Upper lobe of left lung (tissue), 6 donors: ENCODE measurements around the gene GLYATL1B. TPM values are rescaled to one million over a fixed set of nuclear protein-coding genes. Genes with fewer than 3 reads are reported as not detected.
A peak's percentile ranks its signal among the peaks of the same experiment; 100 is the strongest.
"Not testable (repeated sequence)": the region's sequence is repeated elsewhere in the genome, so short reads cannot be mapped to it uniquely, and the experiment has no call there.

Experiments used
- ATAC-seq, 2 donors: fragments of 200-7000 bp; cut with Tn5 transposase; one replicate each; pipeline ENCODE4 v1.9.1; 2022; ENCODE audit warnings: mild to moderate bottlenecking in 2 of 2, moderate library complexity in 2 of 2; ENCODE audit not compliant: low FRiP score in 2 of 2
- DNase-seq, 2 donors: peaks; one replicate each; pipeline ENCODE4 v3.0.0-alpha.2; 2019 to 2020
- H3K27ac ChIP-seq, 4 donors: fragments of 200-600 bp; sonication (generic); one replicate each; pipeline ENCODE4 v1.5.1; 2016 to 2019
- H3K27me3 ChIP-seq, 4 donors: fragments of 200-600 bp; sonication (generic); one replicate each; pipeline ENCODE4 v1.5.1; 2017 to 2019
- H3K36me3 ChIP-seq, 4 donors: fragments of 200-600 bp; sonication (generic); one replicate each; pipeline ENCODE4 v1.5.1; 2016 to 2019
- H3K4me1 ChIP-seq, 4 donors: fragments of 200-600 bp; sonication (generic); one replicate each; pipeline ENCODE4 v1.5.1; 2018 to 2019
- H3K4me3 ChIP-seq, 4 donors: fragments of 200-600 bp; sonication (generic); one replicate each; pipeline ENCODE4 v1.5.1; 2017 to 2019; ENCODE audit warnings: mild to moderate bottlenecking in 2 of 4, moderate library complexity in 1 of 4
- H3K9me3 ChIP-seq, 4 donors: fragments of 200-600 bp; sonication (generic); one replicate each; pipeline ENCODE4 v1.5.1; 2018 to 2019
- CTCF ChIP-seq, 6 experiments: fragments of 450-650 bp in 4 of 6; fragments of 200-600 bp in 2 of 6; sonication (generic) in 2 of 6; IDR thresholded peaks; one replicate each; pipeline ENCODE4 v1.5.1; 2016 to 2019; ENCODE audit warnings: antibody characterized with exemption in 6 of 6
- EP300 ChIP-seq, 4 donors: sonication (generic); formaldehyde crosslinking; IDR thresholded peaks; one replicate each; pipeline ENCODE4 v1.5.1; 2017; ENCODE audit warnings: antibody characterized with exemption in 4 of 4, control low read depth in 2 of 4
- POLR2A ChIP-seq, 4 donors: fragments of 450-650 bp; IDR thresholded peaks; one replicate each; pipeline ENCODE4 v1.5.1; 2016 to 2017; ENCODE audit warnings: antibody characterized with exemption in 4 of 4, mild to moderate bottlenecking in 2 of 4
- POLR2AphosphoS5 ChIP-seq, 2 donors: sonication (generic); formaldehyde crosslinking; IDR thresholded peaks; one replicate each; pipeline ENCODE4 v1.5.1; 2017; ENCODE audit warnings: antibody characterized with exemption in 2 of 2
- WGBS, 2 donors: methylation state at CpG; one replicate each; pipeline ENCODE4 v1.1.5; 2017 to 2018; 5-methylcytosine and 5-hydroxymethylcytosine counted together
- total RNA-seq, 6 donors: library from RNA; depleted of rRNA in 4 of 6; stranded (reverse); fragments of >200 nt in 4 of 6; gene quantifications; one replicate each; pipeline versions ENCODE4 v1.1.0 to v1.2.1, GENCODE V29; 2016 to 2021
- donor health status: DM: no; HTN: no; CAD: no; lungs with moderate emphysema.
- donor health status: DM: no; HTN: yes; CAD: no; lungs with severe emphysema.

Gene GLYATL1B
- total RNA-seq, 6 donors from 2014 or later: not detected

- Histone ChIP-seq H3K4me1 (peaks cover 0 to 7% (median 0%) of the 10 kb centered on the region in 4 donors), H3K9me3 (peaks cover 0 to 7% (median 3%) of the 10 kb centered on the region in 4 donors), H3K27me3 (no peaks in the 10 kb centered on the region), H3K27ac (no peak overlapping the region), H3K4me3 (no peak overlapping the region), H3K36me3 (peaks cover 4 to 58% (median 15%) of the 10 kb centered on the region in 4 donors)
- 22 to 23% methylated on average over 11 to 20 of the region's 20 CpGs for WGBS, 2 donors
- ATAC-seq: peak; percentile 91 to 98
- peak; percentile 85 to 96 for DNase-seq
- TF ChIP-seq CTCF (IDR thresholded peaks at IDR 0.05) (peak; percentile 85 to 95 (median 94)), POLR2AphosphoS5 (IDR thresholded peaks at IDR 0.05) (no peak)
Observed at GRCh38 chr11:59135648-59136461, 49.7 kb downstream of the GLYATL1B start.

DNA sequence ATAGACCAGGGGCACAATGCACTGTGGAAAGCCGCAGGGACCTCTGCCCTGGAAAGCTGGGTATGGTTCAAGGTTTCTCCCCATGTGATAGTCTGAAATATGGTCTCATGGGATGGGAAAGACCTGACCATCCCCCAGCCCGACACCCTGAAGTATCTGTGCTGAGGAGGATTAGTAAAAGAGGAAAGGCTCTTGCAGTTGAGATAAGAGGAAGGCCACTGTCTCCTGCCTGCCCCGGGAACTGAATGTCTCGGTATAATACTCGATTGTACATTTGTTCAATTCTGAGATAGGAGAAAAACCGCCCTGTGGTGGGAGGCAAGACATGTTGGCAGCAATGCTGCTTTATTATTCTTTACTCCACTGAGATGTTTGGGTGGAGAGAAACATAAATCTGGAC, 50.4 kb downstream of the GLYATL1B start:
- ATAC-seq, DNase-seq, H3K27ac ChIP-seq, H3K4me3 ChIP-seq, H3K27me3 ChIP-seq, H3K9me3 ChIP-seq: not testable (repeated sequence)
- Histone ChIP-seq H3K36me3 (peaks cover 4 to 54% (median 13%) of the 10 kb centered on the region in 4 donors), H3K4me1 (peaks cover 0 to 12% (median under 1%) of the 10 kb centered on the region in 4 donors)
- 80 to 87% methylated on average over 6 of the region's 6 CpGs for WGBS, 2 donors

GRCh38 chr11:59137190-59137589, 51.1 kb downstream of the GLYATL1B start:
- Histone ChIP-seq H3K27me3 (no peaks in the 10 kb centered on the region), H3K4me1 (peaks cover 0 to 17% (median 3%) of the 10 kb centered on the region in 4 donors), H3K9me3 (peaks cover 0 to under 1% (median under 1%) of the 10 kb centered on the region in 4 donors), H3K36me3 (peaks cover 4 to 48% (median 7%) of the 10 kb centered on the region in 4 donors), H3K4me3 (no peak overlapping the region), H3K27ac (no peak overlapping the region)
- ATAC-seq: no peak
- TF ChIP-seq EP300 (IDR thresholded peaks at IDR 0.05) (no peak), CTCF (IDR thresholded peaks at IDR 0.05) (no peak), POLR2AphosphoS5 (IDR thresholded peaks at IDR 0.05) (no peak), POLR2A (IDR thresholded peaks at IDR 0.05) (no peak)
- peak in 1 of 2 donors; percentile 51 for DNase-seq
- 95% methylated on average over 17 of the region's 17 CpGs for WGBS, 2 donors

DNA sequence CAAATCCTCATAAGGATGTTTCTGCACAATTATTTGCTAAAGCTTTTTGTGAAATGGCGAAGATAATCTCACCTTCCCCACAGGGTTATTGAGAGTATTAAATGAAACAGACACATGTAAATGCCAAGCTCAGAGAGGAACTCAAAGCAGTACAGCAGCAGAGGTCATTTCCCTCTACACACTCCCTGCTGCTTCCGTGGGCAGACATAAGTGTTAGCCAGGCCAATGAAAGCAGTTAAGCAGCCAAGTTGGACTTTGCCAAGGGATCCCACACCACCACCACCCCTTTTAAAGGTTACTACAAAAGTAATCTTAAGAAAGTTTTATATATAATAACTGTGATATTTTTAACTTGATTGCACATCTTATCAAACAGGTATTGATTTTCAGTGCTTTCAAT, 52.5 kb downstream of the GLYATL1B start:
- no peak for DNase-seq

More for the DNA sequence above, 52.5 kb downstream of the GLYATL1B start:
- TF ChIP-seq POLR2AphosphoS5 (IDR thresholded peaks at IDR 0.05) (no peak), CTCF (IDR thresholded peaks at IDR 0.05) (no peak), POLR2A (IDR thresholded peaks at IDR 0.05) (no peak), EP300 (IDR thresholded peaks at IDR 0.05) (no peak)
- H3K4me3 ChIP-seq: no peak overlapping the region
- H3K27ac ChIP-seq: no peak overlapping the region
- no peak for ATAC-seq
- peaks cover 3 to 23% (median 7%) of the 10 kb centered on the region in 4 donors for H3K4me1 ChIP-seq
- H3K9me3 ChIP-seq: no peaks in the 10 kb centered on the region
- H3K27me3 ChIP-seq: no peaks in the 10 kb centered on the region
- H3K36me3 ChIP-seq: peaks cover 0 to 35% (median 3%) of the 10 kb centered on the region in 4 donors
- WGBS, 2 donors: 79 to 90% methylated on average over 2 of the region's 2 CpGs
